Measurements from ENCODE around the gene EZH2. TPM values are rescaled to one million over a fixed set of nuclear protein-coding genes. Genes with fewer than 3 reads are reported as not detected.

Gene EZH2
- 38.7 TPM for total RNA-seq

GRCh38 chr7:148884049-148884298 is at the start of gene EZH2:
Gene EZH2, minus strand, starts transcription at chr7:148884291. Its CDS starts 36,993 bp downstream, at chr7:148847298.
- FAIRE-seq (no peak), DNase-seq (ENCODE audit: low spot score in 2 of 2) (no peak)

- FAIRE-seq, result no peak
Observed at GRCh38 chr7:148931470-148931869, 47.4 kb upstream of the EZH2 start.

GRCh38 chr7:148930335-148930734 is 46.2 kb upstream of the EZH2 start:
- FAIRE-seq (no peak), DNase-seq (ENCODE audit: low spot score in 2 of 2) (no peak)

More at GRCh38 chr7:148931470-148931869, 47.4 kb upstream of the EZH2 start:
- no peak for DNase-seq (ENCODE audit: low spot score in 2 of 2)

GRCh38 chr7:148929176-148929575 is 45.1 kb upstream of the EZH2 start:
- no peak for FAIRE-seq
- DNase-seq (ENCODE audit: low spot score in 2 of 2), result no peak

GRCh38 chr7:148927123-148928045 is 43.3 kb upstream of the EZH2 start:
- FAIRE-seq (no peak), DNase-seq (ENCODE audit: low spot score in 2 of 2) (no peak)

GRCh38 chr7:148925836-148926235 is 41.7 kb upstream of the EZH2 start:
- FAIRE-seq (no peak), DNase-seq (ENCODE audit: low spot score in 2 of 2) (no peak)

- DNase-seq (ENCODE audit: low spot score in 2 of 2), result no peak
- FAIRE-seq, result no peak
Observed at GRCh38 chr7:148924011-148924410, 39.9 kb upstream of the EZH2 start.

GRCh38 chr7:148921806-148922205 is 37.7 kb upstream of the EZH2 start:
- DNase-seq (ENCODE audit: low spot score in 2 of 2), result no peak

GRCh38 chr7:148921189-148921588 is 37.1 kb upstream of the EZH2 start:
- no peak for FAIRE-seq

More at GRCh38 chr7:148921806-148922205, 37.7 kb upstream of the EZH2 start:
- no peak for FAIRE-seq

GRCh38 chr7:148919859-148920258 is 35.8 kb upstream of the EZH2 start:
- FAIRE-seq (no peak), DNase-seq (ENCODE audit: low spot score in 2 of 2) (no peak)

More at GRCh38 chr7:148921189-148921588, 37.1 kb upstream of the EZH2 start:
- DNase-seq (ENCODE audit: low spot score in 2 of 2), result no peak

- no peak for FAIRE-seq
- DNase-seq (ENCODE audit: low spot score in 2 of 2), result no peak
Observed at GRCh38 chr7:148918058-148918596, 34.0 kb upstream of the EZH2 start.

- no peak for FAIRE-seq
- DNase-seq (ENCODE audit: low spot score in 2 of 2), result no peak
Observed at GRCh38 chr7:148916186-148916585, 32.1 kb upstream of the EZH2 start.

- FAIRE-seq, result no peak
- DNase-seq (ENCODE audit: low spot score in 2 of 2), result no peak
Observed at GRCh38 chr7:148915211-148915610, 31.1 kb upstream of the EZH2 start.

- DNase-seq (ENCODE audit: low spot score in 2 of 2) (peak in 1 of 2 donors; percentile 15), FAIRE-seq (no peak)
Observed at GRCh38 chr7:148914208-148914777, 30.2 kb upstream of the EZH2 start.

GRCh38 chr7:148912758-148913541 is 28.9 kb upstream of the EZH2 start:
- no peak for FAIRE-seq

GRCh38 chr7:148912151-148912550 is 28.1 kb upstream of the EZH2 start:
- FAIRE-seq, result no peak

More at GRCh38 chr7:148912758-148913541, 28.9 kb upstream of the EZH2 start:
- DNase-seq (ENCODE audit: low spot score in 2 of 2), result no peak

GRCh38 chr7:148911626-148912025 is 27.5 kb upstream of the EZH2 start:
- DNase-seq (ENCODE audit: low spot score in 2 of 2) (no peak), FAIRE-seq (no peak)

More at GRCh38 chr7:148912151-148912550, 28.1 kb upstream of the EZH2 start:
- DNase-seq (ENCODE audit: low spot score in 2 of 2), result no peak

- no peak for DNase-seq (ENCODE audit: low spot score in 2 of 2)
- FAIRE-seq, result no peak
Observed at GRCh38 chr7:148909568-148909967, 25.5 kb upstream of the EZH2 start.

GRCh38 chr7:148906707-148907498 is 22.8 kb upstream of the EZH2 start:
- no peak for FAIRE-seq

GRCh38 chr7:148905093-148905666 is 21.1 kb upstream of the EZH2 start:
- DNase-seq (ENCODE audit: low spot score in 2 of 2), result no peak
- no peak for FAIRE-seq

More at GRCh38 chr7:148906707-148907498, 22.8 kb upstream of the EZH2 start:
- DNase-seq (ENCODE audit: low spot score in 2 of 2), result no peak

Data from frontal cortex (tissue), 4 donors.